Measurements from ENCODE around the gene ENTPD1.

DNA sequence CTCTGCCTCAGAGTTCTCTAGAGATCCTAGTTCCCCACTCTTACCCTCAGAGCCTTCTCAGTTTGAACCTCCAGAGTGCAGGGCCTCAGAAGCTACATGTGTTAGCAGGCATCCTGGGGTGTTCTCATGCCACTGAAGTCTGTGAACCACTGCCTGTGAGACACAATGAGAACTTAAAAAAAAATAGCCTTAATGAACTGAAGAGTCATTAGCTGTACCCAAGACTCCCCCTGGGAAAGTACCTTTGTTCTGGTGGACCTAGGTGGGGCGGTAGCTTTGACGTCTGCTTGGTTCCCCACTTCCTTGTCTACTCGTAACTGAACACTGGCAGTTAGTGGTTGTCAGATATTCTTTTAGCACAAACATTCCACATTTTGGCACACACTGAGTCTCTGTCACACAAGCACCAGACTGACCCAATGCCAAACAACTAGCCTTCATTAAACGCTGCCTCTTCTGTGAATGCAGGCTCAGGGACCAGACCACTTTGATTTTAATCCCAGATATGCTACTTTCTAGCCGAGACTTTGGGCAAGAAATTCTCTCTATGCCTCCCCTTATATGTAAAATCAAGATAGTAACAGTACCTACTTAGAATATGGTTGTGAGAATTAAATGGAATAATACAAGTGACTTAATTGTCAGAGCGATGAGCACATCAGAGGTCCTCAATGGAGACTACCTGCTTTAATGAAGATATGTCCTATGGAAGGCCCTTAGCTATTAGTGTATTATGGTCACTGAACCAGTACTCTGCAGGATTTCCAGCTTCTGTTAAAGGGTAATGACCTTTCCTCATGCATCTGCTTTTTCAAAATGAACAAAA lies 76.5 kb downstream of the ENTPD1 start:
- no peak for TF ChIP-seq EZH2phosphoT487 (IDR thresholded peaks at IDR 0.05; ENCODE audit: low read depth)
- TF ChIP-seq CTCF (IDR thresholded peaks at IDR 0.05; ENCODE audit: low read depth, low read length) = no peak
